ENCODE results near the gene GALNT1. TPM values are rescaled to one million over a fixed set of nuclear protein-coding genes. Genes with fewer than 3 reads are reported as not detected.
A peak's percentile ranks its signal among the peaks of the same experiment; 100 is the strongest.

Gene GALNT1
- total and polyA plus RNA-seq, 4 donors: 57.3 to 96.8 (median 78.8) TPM

DNA sequence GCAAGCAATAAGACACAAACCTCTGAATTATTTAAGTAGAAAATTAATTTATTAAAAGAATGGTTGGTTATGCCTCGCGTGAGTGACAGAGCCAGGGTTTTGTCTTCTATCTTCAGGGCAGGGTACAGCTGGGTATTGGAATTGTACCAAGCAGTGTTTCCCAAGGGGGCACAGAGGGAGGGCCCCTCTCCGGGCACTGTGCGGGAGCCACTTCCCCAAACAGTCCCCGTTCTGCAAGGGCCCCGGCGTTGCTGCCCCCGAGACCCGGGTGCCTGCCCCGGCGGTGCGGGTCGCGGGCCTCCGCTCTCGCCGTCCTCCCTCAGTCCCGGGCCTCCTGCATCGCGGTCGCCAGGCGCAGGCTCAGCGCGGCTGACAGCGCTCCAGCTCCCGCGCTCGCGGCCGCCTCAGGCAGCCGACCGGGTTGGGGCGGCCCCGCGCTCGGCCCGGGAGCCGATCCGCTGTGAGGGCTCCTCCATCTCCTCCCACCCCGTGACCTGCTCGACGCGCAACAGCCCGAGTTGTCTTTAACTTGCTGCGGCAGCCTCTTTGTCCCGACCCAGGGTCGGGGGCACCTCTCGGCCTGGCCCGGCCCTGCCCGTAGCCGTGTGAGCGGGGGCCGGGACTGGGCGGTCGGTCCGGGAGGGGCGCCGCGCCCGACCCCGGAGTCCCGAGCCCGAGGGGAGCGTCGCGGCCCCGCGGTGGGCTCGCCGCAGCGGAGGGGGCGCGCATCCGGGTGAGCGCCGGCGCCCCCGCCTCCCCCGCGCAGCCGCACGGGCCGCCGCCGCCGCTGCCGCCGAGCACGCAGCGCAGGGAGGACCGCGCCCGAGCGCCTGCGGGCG, 620 bp upstream of the GALNT1 start:
- H3K4me3 ChIP-seq (ENCODE audit: low read depth, low read length): peak overlapping the region; percentile 54
- H3K9me3 ChIP-seq (ENCODE audit: control insufficient read depth, insufficient read depth, low read length): peaks cover 1% of the 10 kb centered on the region
- H3K27me3 ChIP-seq (ENCODE audit: control insufficient read depth, insufficient read depth, low read length): no peaks in the 10 kb centered on the region
- DNase-seq (ENCODE audit: low read depth in 4 of 6, low spot score in 6 of 6): peak in 5 of 6 donors; percentile 38 to 88 (median 52)
- H3K36me3 ChIP-seq (ENCODE audit: control insufficient read depth, insufficient read depth, low read length): no peaks in the 10 kb centered on the region
- under 1% methylated on average over 78 of the region's 96 CpGs for WGBS (ENCODE audit: insufficient coverage)
- H3K4me1 ChIP-seq (ENCODE audit: control insufficient read depth, insufficient read depth, low read length): no peaks in the 10 kb centered on the region
- H3K27ac ChIP-seq (ENCODE audit: low read depth, low read length): peak overlapping the region; percentile 72

- peaks cover 1% of the 10 kb centered on the region for H3K9me3 ChIP-seq (ENCODE audit: control insufficient read depth, insufficient read depth, low read length)
- no peaks in the 10 kb centered on the region for H3K4me1 ChIP-seq (ENCODE audit: control insufficient read depth, insufficient read depth, low read length)
- no peaks in the 10 kb centered on the region for H3K36me3 ChIP-seq (ENCODE audit: control insufficient read depth, insufficient read depth, low read length)
- 0% methylated on average over 43 of the region's 51 CpGs for whole genome bisulfite sequencing (ENCODE audit: insufficient coverage)
- no peak overlapping the region for H3K27ac ChIP-seq (ENCODE audit: low read depth, low read length)
- H3K4me3 ChIP-seq (ENCODE audit: low read depth, low read length): peak overlapping the region; percentile 72
- DNase-seq (ENCODE audit: low read depth in 4 of 6, low spot score in 6 of 6): peak in 2 of 6 donors; percentile 48 to 53
- H3K27me3 ChIP-seq (ENCODE audit: control insufficient read depth, insufficient read depth, low read length): no peaks in the 10 kb centered on the region
Observed at GRCh38 chr18:35581898-35582641, 530 bp downstream of the GALNT1 start.

DNA sequence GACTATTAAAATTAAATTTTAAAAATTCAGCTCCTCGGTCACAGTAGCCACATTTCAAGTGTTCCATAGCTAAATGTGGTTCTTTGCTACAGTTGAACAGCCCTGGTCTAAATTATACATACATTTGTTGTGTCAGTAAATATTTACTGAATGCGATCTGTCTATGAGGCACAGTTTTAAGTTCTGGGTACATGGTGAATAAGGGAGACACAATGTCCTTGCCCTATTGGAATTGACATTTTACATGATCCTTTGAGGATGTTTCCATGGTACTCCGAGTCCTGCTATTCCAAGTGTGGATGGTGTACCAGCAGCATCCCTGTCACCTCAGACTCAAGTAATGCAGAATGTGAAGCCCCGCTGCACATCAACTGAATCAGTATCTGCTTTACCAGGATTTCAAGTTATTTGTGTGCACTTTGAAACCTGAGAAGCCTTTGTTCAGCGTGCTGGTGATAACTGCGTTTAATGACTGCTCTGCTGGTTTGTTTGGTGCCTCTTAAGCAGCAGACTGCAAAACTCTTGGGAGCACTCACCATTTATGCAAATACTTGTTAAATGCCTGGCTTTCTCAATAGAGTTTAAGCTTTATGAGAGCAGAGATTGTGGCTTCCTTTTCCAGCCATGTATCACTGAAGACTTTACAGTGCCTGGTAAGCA, 1.5 kb downstream of the GALNT1 start:
- no peak overlapping the region for H3K27ac ChIP-seq (ENCODE audit: low read depth, low read length)

GRCh38 chr18:35584735-35585134, 3.2 kb downstream of the GALNT1 start:
- Histone ChIP-seq H3K9me3 (ENCODE audit: control insufficient read depth, insufficient read depth, low read length) (peaks cover 14% of the 10 kb centered on the region), H3K36me3 (ENCODE audit: control insufficient read depth, insufficient read depth, low read length) (no peaks in the 10 kb centered on the region), H3K27me3 (ENCODE audit: control insufficient read depth, insufficient read depth, low read length) (no peaks in the 10 kb centered on the region), H3K4me3 (ENCODE audit: low read depth, low read length) (no peak overlapping the region), H3K4me1 (ENCODE audit: control insufficient read depth, insufficient read depth, low read length) (no peaks in the 10 kb centered on the region), H3K27ac (ENCODE audit: low read depth, low read length) (no peak overlapping the region)
- 100% methylated on average over 4 of the region's 5 CpGs for WGBS (ENCODE audit: insufficient coverage)
- no peak for DNase-seq (ENCODE audit: low read depth in 4 of 6, low spot score in 6 of 6)

More for the DNA sequence above, 1.5 kb downstream of the GALNT1 start:
- Histone ChIP-seq H3K36me3 (ENCODE audit: control insufficient read depth, insufficient read depth, low read length) (no peaks in the 10 kb centered on the region), H3K4me1 (ENCODE audit: control insufficient read depth, insufficient read depth, low read length) (no peaks in the 10 kb centered on the region), H3K27me3 (ENCODE audit: control insufficient read depth, insufficient read depth, low read length) (no peaks in the 10 kb centered on the region), H3K9me3 (ENCODE audit: control insufficient read depth, insufficient read depth, low read length) (peaks cover 4% of the 10 kb centered on the region), H3K4me3 (ENCODE audit: low read depth, low read length) (peak overlapping the region; percentile 72)
- 42% methylated on average over 4 of the region's 6 CpGs for WGBS (ENCODE audit: insufficient coverage)
- peak in 3 of 6 donors; percentile 10 to 71 (median 22) for DNase-seq (ENCODE audit: low read depth in 4 of 6, low spot score in 6 of 6)

GRCh38 chr18:35585608-35586007, 4.1 kb downstream of the GALNT1 start:
- no CpG with 5 or more reads among the region's 1 CpG for WGBS (ENCODE audit: insufficient coverage)
- no peak for DNase-seq (ENCODE audit: low read depth in 4 of 6, low spot score in 6 of 6)
- Histone ChIP-seq H3K27ac (ENCODE audit: low read depth, low read length) (no peak overlapping the region), H3K4me1 (ENCODE audit: control insufficient read depth, insufficient read depth, low read length) (no peaks in the 10 kb centered on the region), H3K4me3 (ENCODE audit: low read depth, low read length) (no peak overlapping the region), H3K27me3 (ENCODE audit: control insufficient read depth, insufficient read depth, low read length) (no peaks in the 10 kb centered on the region), H3K36me3 (ENCODE audit: control insufficient read depth, insufficient read depth, low read length) (no peaks in the 10 kb centered on the region), H3K9me3 (ENCODE audit: control insufficient read depth, insufficient read depth, low read length) (peaks cover 14% of the 10 kb centered on the region)

GRCh38 chr18:35588122-35588521, 6.6 kb downstream of the GALNT1 start:
- Histone ChIP-seq H3K9me3 (ENCODE audit: control insufficient read depth, insufficient read depth, low read length) (peaks cover 14% of the 10 kb centered on the region), H3K27ac (ENCODE audit: low read depth, low read length) (no peak overlapping the region), H3K4me3 (ENCODE audit: low read depth, low read length) (no peak overlapping the region), H3K36me3 (ENCODE audit: control insufficient read depth, insufficient read depth, low read length) (no peaks in the 10 kb centered on the region), H3K27me3 (ENCODE audit: control insufficient read depth, insufficient read depth, low read length) (no peaks in the 10 kb centered on the region), H3K4me1 (ENCODE audit: control insufficient read depth, insufficient read depth, low read length) (no peaks in the 10 kb centered on the region)
- no CpG with 5 or more reads among the region's 4 CpGs for WGBS (ENCODE audit: insufficient coverage)
- DNase-seq (ENCODE audit: low read depth in 4 of 6, low spot score in 6 of 6): no peak

- no peak overlapping the region for H3K4me3 ChIP-seq (ENCODE audit: low read depth, low read length)
- no peaks in the 10 kb centered on the region for H3K36me3 ChIP-seq (ENCODE audit: control insufficient read depth, insufficient read depth, low read length)
- peaks cover 14% of the 10 kb centered on the region for H3K9me3 ChIP-seq (ENCODE audit: control insufficient read depth, insufficient read depth, low read length)
- no peaks in the 10 kb centered on the region for H3K27me3 ChIP-seq (ENCODE audit: control insufficient read depth, insufficient read depth, low read length)
- H3K27ac ChIP-seq (ENCODE audit: low read depth, low read length): no peak overlapping the region
- no peak for DNase-seq (ENCODE audit: low read depth in 4 of 6, low spot score in 6 of 6)
- H3K4me1 ChIP-seq (ENCODE audit: control insufficient read depth, insufficient read depth, low read length): no peaks in the 10 kb centered on the region
- WGBS (ENCODE audit: insufficient coverage): 70% methylated on average over 3 of the region's 6 CpGs
Observed at GRCh38 chr18:35588995-35589394, 7.5 kb downstream of the GALNT1 start.

DNA sequence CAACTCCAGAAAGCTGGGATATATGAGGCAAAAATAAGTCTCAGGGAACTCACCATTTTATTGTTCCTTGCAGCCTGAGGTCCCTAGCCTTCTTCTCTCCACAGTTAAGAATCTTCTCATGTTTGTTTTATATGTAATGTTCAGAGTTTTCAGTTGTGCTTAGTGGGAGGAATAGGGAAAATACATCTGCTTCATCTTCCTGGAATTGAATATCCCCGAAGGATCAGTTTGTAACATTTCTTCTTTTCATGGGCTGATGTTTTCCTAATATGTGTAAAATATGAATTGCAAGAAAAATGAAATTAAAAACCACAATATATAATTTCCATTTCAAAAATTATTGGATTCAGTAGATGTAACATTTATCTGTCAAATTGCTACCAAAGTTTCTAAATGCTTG, 8.0 kb downstream of the GALNT1 start:
- H3K9me3 ChIP-seq (ENCODE audit: control insufficient read depth, insufficient read depth, low read length): peaks cover 14% of the 10 kb centered on the region
- H3K36me3 ChIP-seq (ENCODE audit: control insufficient read depth, insufficient read depth, low read length): no peaks in the 10 kb centered on the region
- no peak for DNase-seq (ENCODE audit: low read depth in 4 of 6, low spot score in 6 of 6)
- H3K4me1 ChIP-seq (ENCODE audit: control insufficient read depth, insufficient read depth, low read length): no peaks in the 10 kb centered on the region
- no CpG with 5 or more reads among the region's 1 CpG for WGBS (ENCODE audit: insufficient coverage)
- no peaks in the 10 kb centered on the region for H3K27me3 ChIP-seq (ENCODE audit: control insufficient read depth, insufficient read depth, low read length)
- no peak overlapping the region for H3K4me3 ChIP-seq (ENCODE audit: low read depth, low read length)
- H3K27ac ChIP-seq (ENCODE audit: low read depth, low read length): no peak overlapping the region

DNA sequence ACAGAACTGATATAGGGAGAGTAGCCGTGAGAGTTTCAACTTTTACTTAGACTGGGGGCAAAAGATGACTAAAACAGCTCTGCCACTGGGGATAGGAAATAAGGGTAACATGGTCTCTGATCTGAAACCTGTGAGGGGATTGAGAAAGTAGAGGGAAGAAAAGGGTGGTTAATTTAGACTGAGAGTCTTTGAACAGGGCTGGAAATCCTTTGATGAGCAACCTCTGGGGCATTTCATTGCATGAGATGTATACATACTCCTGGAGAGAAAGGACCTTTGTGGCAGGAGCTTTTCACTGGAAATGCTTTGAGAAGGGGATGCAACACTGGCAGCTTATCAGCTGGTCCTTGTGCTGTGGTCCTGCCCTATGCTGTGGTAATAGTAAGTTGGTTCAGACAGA, 9.4 kb downstream of the GALNT1 start:
- Histone ChIP-seq H3K27ac (ENCODE audit: low read depth, low read length) (no peak overlapping the region), H3K27me3 (ENCODE audit: control insufficient read depth, insufficient read depth, low read length) (no peaks in the 10 kb centered on the region), H3K36me3 (ENCODE audit: control insufficient read depth, insufficient read depth, low read length) (no peaks in the 10 kb centered on the region), H3K4me1 (ENCODE audit: control insufficient read depth, insufficient read depth, low read length) (no peaks in the 10 kb centered on the region), H3K4me3 (ENCODE audit: low read depth, low read length) (no peak overlapping the region), H3K9me3 (ENCODE audit: control insufficient read depth, insufficient read depth, low read length) (peaks cover 13% of the 10 kb centered on the region)
- DNase-seq (ENCODE audit: low read depth in 4 of 6, low spot score in 6 of 6): peak in 1 of 6 donors; percentile 6
- 73% methylated on average over 1 of the region's 1 CpG for WGBS (ENCODE audit: insufficient coverage)

Data from spinal cord (tissue), 10 donors.